Measurements from ENCODE around the gene HCN3. TPM values are rescaled to one million over a fixed set of nuclear protein-coding genes. Genes with fewer than 3 reads are reported as not detected.

Gene HCN3
- total and polyA plus RNA-seq, 4 experiments from 2014 or later: 0.10 to 5.3 (median 2.6) TPM

DNA sequence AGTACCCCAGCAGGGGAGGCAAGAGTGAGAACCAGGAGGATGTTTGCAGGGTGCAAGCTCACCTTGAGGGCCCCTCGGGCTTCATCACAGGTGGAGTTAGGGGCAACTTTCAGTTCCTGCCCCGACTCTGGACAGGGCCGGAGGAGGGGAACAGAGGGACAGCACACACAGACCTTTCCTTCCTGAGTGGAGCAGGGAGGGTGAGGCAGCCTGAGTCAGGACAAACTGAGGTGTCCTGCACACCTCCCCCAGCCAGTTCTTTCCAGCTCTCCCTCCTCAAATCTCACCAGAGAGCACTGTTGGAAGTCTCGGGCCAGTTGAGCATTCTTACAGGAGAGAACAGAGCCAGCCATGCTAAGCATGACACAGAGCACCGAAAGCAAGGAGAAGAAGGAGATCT lies 23.5 kb upstream of the HCN3 start:
- Histone ChIP-seq H3K36me3 (ENCODE audit: insufficient read depth, low read length) (peaks cover 20% of the 10 kb centered on the region), H3K4me1 (ENCODE audit: insufficient read depth, low read length) (peaks cover 23% of the 10 kb centered on the region), H3K27ac (ENCODE audit: low read depth, low read length) (no peak overlapping the region), H3K4me3 (ENCODE audit: low read length in 2 of 2) (no peak overlapping the region), H3K27me3 (ENCODE audit: insufficient read depth, low read length) (no peaks in the 10 kb centered on the region), H3K9me3 (ENCODE audit: control insufficient read depth in 1 of 2, low read length in 2 of 2) (no peaks in the 10 kb centered on the region)
- peaks cover 15 to 21% of the 10 kb centered on the region in 2 donors for H3K36me3 Mint-ChIP-seq
- CTCF ChIA-PET (ENCODE audit: partially characterized antibody): interaction anchor here (1.3 kb wide), 1 partner anchor 68 kb away, joined by 3 read pairs; no protein-coding TSS in a partner anchor
- no peaks in the 10 kb centered on the region for H3K27me3 Mint-ChIP-seq
- H3K9me3 Mint-ChIP-seq: no peaks in the 10 kb centered on the region
- no peak for DNase-seq
- H3K27ac Mint-ChIP-seq: peak overlapping the region in 6 of 7 donors; percentile 19 to 85 (median 69)
- H3K4me1 Mint-ChIP-seq: peaks cover 18 to 45% (median 28%) of the 10 kb centered on the region in 4 donors
- POLR2A ChIA-PET (ENCODE audit: partially characterized antibody): interaction anchor here (0.7 to 3.6 kb wide), 5 partner anchors 9 to 71 kb away, joined by 3 to 16 read pairs (median 3); partner anchors contain the start of gene THBS3
- intact Hi-C loops (cut with micrococcal nuclease): no loop called here
- H3K4me3 Mint-ChIP-seq: peak overlapping the region; percentile 71 to 87 (median 83)

DNA sequence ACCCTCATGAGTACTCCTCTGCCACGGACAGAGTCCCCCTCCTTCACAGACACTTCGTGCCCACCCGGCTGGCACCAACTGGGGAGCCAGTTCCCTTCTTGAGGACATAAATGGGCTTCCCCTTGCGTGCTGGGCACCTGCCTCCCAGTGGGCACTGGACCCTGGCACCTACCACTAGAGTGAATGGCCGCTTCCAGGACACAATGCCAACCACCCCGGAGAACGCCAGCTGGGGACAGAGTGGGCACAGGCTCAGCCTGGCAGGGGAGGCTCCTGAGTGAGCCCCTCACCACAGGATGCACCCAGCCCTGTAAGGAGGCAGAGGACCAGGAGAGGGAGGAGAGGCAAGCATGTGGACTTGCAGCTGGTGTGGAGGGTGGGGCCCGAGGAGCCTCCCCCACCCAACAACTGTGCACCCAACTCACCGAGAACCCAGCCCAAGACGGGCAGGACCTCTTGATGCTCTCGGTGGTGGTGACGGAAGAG lies 23.0 kb upstream of the HCN3 start:
- H3K4me3 Mint-ChIP-seq: peak overlapping the region; percentile 71 to 87 (median 83)
- DNase-seq: no peak
- intact Hi-C loops (cut with micrococcal nuclease): no loop called here
- no peaks in the 10 kb centered on the region for H3K9me3 Mint-ChIP-seq
- no peaks in the 10 kb centered on the region for H3K27me3 Mint-ChIP-seq
- Histone ChIP-seq H3K36me3 (ENCODE audit: insufficient read depth, low read length) (peaks cover 20% of the 10 kb centered on the region), H3K4me1 (ENCODE audit: insufficient read depth, low read length) (peaks cover 23% of the 10 kb centered on the region), H3K27me3 (ENCODE audit: insufficient read depth, low read length) (no peaks in the 10 kb centered on the region), H3K9me3 (ENCODE audit: control insufficient read depth in 1 of 2, low read length in 2 of 2) (no peaks in the 10 kb centered on the region), H3K4me3 (ENCODE audit: low read length in 2 of 2) (peak overlapping the region in 1 of 2 donors; percentile 67), H3K27ac (ENCODE audit: low read depth, low read length) (peak overlapping the region; percentile 52)
- peak overlapping the region; percentile 19 to 85 (median 63) for H3K27ac Mint-ChIP-seq
- CTCF ChIA-PET (ENCODE audit: partially characterized antibody): interaction anchor here (1.3 kb wide), 1 partner anchor 68 kb away, joined by 3 read pairs; no protein-coding TSS in a partner anchor
- POLR2A ChIA-PET (ENCODE audit: partially characterized antibody): interaction anchor here (0.7 to 3.6 kb wide), 4 partner anchors 9 to 70 kb away, joined by 3 to 16 read pairs (median 4); partner anchors contain the start of gene THBS3
- H3K4me1 Mint-ChIP-seq: peaks cover 18 to 45% (median 28%) of the 10 kb centered on the region in 4 donors
- peaks cover 15 to 21% of the 10 kb centered on the region in 2 donors for H3K36me3 Mint-ChIP-seq

DNA sequence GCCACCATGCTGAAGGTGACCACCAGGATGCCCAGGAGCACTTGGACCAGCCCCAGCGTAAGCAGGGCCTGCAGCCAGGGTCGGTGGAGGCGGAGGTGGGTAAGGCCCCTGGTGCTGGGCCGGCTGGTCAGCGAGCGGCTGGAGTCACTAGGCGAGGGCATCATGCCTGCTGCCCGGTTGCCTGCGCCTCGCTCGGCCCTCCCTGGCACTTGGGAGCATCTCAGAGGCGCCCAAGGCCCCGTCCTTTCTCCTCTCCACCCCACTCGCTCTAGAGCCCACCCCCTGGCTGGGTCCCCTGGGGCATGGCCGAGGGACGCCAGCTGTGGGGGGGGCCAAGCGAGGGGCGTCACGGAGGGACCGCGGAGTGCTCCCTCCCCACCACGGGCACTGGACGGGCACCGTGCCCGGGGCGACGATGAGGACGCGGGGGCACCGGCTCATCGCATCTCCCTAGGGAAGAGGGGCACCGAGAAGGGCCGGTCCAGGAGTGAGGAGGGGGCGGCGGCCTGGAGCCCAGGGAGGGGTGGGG lies 22.5 kb upstream of the HCN3 start:
- H3K36me3 Mint-ChIP-seq: peaks cover 15 to 23% of the 10 kb centered on the region in 2 donors
- H3K9me3 Mint-ChIP-seq: no peaks in the 10 kb centered on the region
- Histone ChIP-seq H3K36me3 (ENCODE audit: insufficient read depth, low read length) (peaks cover 24% of the 10 kb centered on the region), H3K27me3 (ENCODE audit: insufficient read depth, low read length) (no peaks in the 10 kb centered on the region), H3K4me3 (ENCODE audit: low read length in 2 of 2) (peak overlapping the region in 1 of 2 donors; percentile 67), H3K9me3 (ENCODE audit: control insufficient read depth in 1 of 2, low read length in 2 of 2) (no peaks in the 10 kb centered on the region), H3K27ac (ENCODE audit: low read depth, low read length) (peak overlapping the region; percentile 52), H3K4me1 (ENCODE audit: insufficient read depth, low read length) (peaks cover 23% of the 10 kb centered on the region)
- ChIA-PET CTCF (ENCODE audit: partially characterized antibody) (interaction anchor here (1.3 to 1.4 kb wide), 2 partner anchors 68 to 69 kb away, joined by 3 to 4 read pairs; no protein-coding TSS in a partner anchor), POLR2A (ENCODE audit: partially characterized antibody) (interaction anchor here (0.8 to 3.6 kb wide), 6 partner anchors 10 to 316 kb away, joined by 3 to 17 read pairs (median 6); partner anchors contain the start of genes ASH1L and CLK2)
- peak overlapping the region; percentile 79 to 87 (median 83) for H3K4me3 Mint-ChIP-seq
- H3K27ac Mint-ChIP-seq: peak overlapping the region in 2 of 7 donors; percentile 56 to 75
- no peaks in the 10 kb centered on the region for H3K27me3 Mint-ChIP-seq
- DNase-seq: no peak
- H3K4me1 Mint-ChIP-seq: peaks cover 18 to 45% (median 28%) of the 10 kb centered on the region in 4 donors
- intact Hi-C loops (cut with micrococcal nuclease): loop anchor here (1.0 kb wide), 1 partner anchor 19 kb away; the partner anchor contains the start of gene CLK2

DNA sequence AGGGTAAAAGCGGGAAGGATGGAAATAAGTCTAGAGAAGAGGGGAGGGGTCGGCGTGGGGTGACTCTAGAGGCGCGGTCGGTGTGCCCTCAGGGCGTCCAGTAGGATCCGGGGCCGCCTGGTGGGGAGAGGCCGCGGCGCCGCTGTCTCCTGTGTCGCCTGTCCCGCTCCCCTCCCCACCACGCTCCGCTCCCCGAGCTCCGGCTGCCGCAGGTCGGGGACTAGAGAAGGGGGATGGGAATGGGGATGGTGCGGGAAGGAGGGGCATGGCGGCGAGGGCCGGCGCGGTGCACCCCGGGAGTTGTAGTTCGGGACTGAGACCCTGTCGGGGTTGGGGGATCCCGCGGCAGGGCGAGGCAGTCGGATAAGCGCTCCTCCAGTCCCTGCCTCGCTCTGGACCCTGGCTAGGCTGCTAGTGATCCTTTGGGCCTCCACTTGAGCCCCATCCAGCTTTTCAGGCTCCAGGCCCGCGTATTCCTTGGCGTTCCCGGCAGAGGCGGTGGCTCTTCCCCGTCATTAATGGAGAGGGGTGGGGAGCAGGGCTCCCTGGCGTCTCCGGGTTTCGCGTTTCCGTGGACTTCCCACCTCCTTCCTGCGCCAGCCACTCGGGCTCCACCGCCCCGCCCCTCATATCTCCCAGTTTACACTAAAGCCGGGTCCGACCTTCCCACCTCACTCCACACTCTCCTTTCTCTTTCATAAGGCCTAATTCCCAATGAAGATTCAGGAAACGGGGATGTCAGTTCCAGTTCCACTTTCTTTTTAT lies 21.8 kb upstream of the HCN3 start, which contains the start of gene ENTREP3:
TSS of gene ENTREP3 (minus strand) at position 241 of the 765 bp plus-strand sequence. CDS start 606 bp downstream, outside the sequence.
- Mint-ChIP-seq H3K9me3 (no peaks in the 10 kb centered on the region), H3K36me3 (peaks cover 18 to 26% of the 10 kb centered on the region in 2 donors), H3K4me3 (peak within 1 kb of the TSS; percentile 79 to 87 (median 83)), H3K4me1 (peaks cover 18 to 49% (median 31%) of the 10 kb centered on the region in 4 donors), H3K27ac (peak within 1 kb of the TSS; percentile 53 to 94 (median 77)), H3K27me3 (no peaks in the 10 kb centered on the region)
- Histone ChIP-seq H3K9me3 (ENCODE audit: control insufficient read depth in 1 of 2, low read length in 2 of 2) (no peaks in the 10 kb centered on the region), H3K4me1 (ENCODE audit: insufficient read depth, low read length) (peaks cover 23% of the 10 kb centered on the region), H3K27ac (ENCODE audit: low read depth, low read length) (peak within 1 kb of the TSS; percentile 52), H3K4me3 (ENCODE audit: low read length in 2 of 2) (peak within 1 kb of the TSS; percentile 42 to 67), H3K36me3 (ENCODE audit: insufficient read depth, low read length) (peaks cover 27% of the 10 kb centered on the region), H3K27me3 (ENCODE audit: insufficient read depth, low read length) (no peaks in the 10 kb centered on the region)
- intact Hi-C loops (cut with micrococcal nuclease): loop anchor here (1.0 kb wide), 1 partner anchor 18 kb away; the partner anchor contains the start of gene CLK2
- ChIA-PET POLR2A (ENCODE audit: partially characterized antibody) (interaction anchor here (0.8 to 3.6 kb wide), 8 partner anchors 11 to 315 kb away, joined by 3 to 17 read pairs (median 4); partner anchors contain the start of genes ASH1L and CLK2), CTCF (ENCODE audit: partially characterized antibody) (interaction anchor here (1.4 kb wide), 1 partner anchor 68 kb away, joined by 4 read pairs; no protein-coding TSS in a partner anchor)
- peak; percentile 62 to 77 (median 67) for DNase-seq

DNA sequence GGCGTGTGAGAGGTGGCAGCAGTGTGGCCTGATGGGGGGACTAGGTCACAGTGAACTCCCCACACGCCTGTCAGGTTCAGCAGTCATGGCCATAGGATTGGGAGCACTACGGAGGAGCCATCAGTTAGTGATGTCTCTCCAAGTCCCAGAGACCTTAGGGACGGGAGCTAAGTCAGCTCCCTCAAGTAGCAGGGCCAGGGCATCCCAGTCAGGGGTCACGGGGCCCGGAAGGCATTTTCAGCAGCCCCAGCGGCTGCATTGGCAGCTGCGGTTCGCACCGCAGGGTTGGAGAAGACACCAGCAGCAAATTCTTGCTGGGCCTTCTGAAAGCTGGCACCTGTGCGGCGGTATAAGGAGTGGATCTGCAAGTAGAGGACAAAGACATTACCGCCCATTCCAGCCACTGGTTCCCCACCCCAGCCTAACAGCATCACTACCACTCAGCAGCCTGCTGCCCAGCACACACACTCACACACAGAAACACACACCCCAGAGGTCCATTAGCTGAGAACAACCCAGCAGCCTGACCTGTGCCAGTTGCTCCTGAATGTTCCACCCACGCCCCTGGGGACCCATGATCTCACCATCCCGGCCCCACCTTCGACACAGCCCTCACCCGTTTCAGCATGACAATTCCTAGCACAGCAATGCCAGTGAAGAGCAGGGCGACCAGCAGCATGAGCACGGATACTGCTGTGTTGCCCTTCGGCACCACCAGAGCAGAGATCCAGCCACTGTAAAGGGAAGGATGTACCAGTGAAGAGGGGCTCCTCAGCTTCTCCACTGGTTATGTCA lies 21.0 kb upstream of the HCN3 start:
- H3K36me3 ChIP-seq (ENCODE audit: insufficient read depth, low read length): peaks cover 29% of the 10 kb centered on the region
- H3K4me1 ChIP-seq (ENCODE audit: insufficient read depth, low read length): peaks cover 31% of the 10 kb centered on the region
- ChIA-PET CTCF (ENCODE audit: partially characterized antibody) (interaction anchor here (1.4 to 1.6 kb wide), 2 partner anchors 17 to 68 kb away, joined by 3 to 4 read pairs; partner anchors contain the start of gene CLK2), POLR2A (ENCODE audit: partially characterized antibody) (interaction anchor here (1.0 to 3.6 kb wide), 5 partner anchors 10 to 56 kb away, joined by 3 to 17 read pairs (median 9); partner anchors contain the start of gene CLK2)
- Mint-ChIP-seq H3K9me3 (no peaks in the 10 kb centered on the region), H3K4me3 (peak overlapping the region; percentile 67 to 87 (median 78)), H3K4me1 (peaks cover 17 to 50% (median 38%) of the 10 kb centered on the region in 4 donors), H3K36me3 (peaks cover 21 to 30% of the 10 kb centered on the region in 2 donors), H3K27ac (peak overlapping the region; percentile 36 to 94 (median 76)), H3K27me3 (no peaks in the 10 kb centered on the region)
- H3K27ac ChIP-seq (ENCODE audit: low read depth, low read length): no peak overlapping the region
- H3K9me3 ChIP-seq (ENCODE audit: control insufficient read depth in 1 of 2, low read length in 2 of 2): no peaks in the 10 kb centered on the region
- no peak for DNase-seq
- intact Hi-C loops (cut with micrococcal nuclease): no loop called here
- H3K4me3 ChIP-seq (ENCODE audit: low read length in 2 of 2): no peak overlapping the region
- H3K27me3 ChIP-seq (ENCODE audit: insufficient read depth, low read length): no peaks in the 10 kb centered on the region

DNA sequence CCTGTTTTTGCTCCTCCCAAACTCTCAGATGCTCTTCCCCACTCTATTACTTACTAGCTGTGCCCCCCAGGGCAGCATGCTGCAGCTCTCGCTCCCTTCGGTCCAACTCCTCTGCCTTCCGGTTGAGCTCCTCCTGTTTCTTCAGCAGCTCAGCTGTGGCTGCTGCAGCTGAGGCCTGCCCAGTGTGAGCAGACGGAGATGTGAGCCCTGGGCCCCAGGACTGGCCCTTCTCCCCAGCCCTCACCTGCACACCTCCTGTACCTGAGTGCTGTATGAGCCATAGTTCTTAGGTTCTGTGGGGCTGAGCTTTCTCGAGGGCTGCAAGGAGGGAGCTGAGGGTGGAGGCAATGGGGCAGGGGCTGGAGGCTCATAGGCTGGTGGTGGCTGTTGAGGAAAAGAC lies 17.0 kb upstream of the HCN3 start:
- intact Hi-C loops (cut with micrococcal nuclease): no loop called here
- ChIA-PET CTCF (ENCODE audit: partially characterized antibody) (interaction anchor here (4.7 kb wide), 1 partner anchor 10 kb away, joined by 77 read pairs; no protein-coding TSS in a partner anchor), POLR2A (ENCODE audit: partially characterized antibody) (interaction anchor here (0.6 to 4.5 kb wide), 6 partner anchors 10 to 63 kb away, joined by 3 to 59 read pairs (median 30); partner anchors contain the start of genes CLK2 and RUSC1)
- no peak for DNase-seq
- Mint-ChIP-seq H3K4me1 (peaks cover 17 to 55% (median 42%) of the 10 kb centered on the region in 4 donors), H3K27ac (peak overlapping the region in 5 of 7 donors; percentile 32 to 97 (median 52)), H3K4me3 (peak overlapping the region in 7 of 8 donors; percentile 42 to 100 (median 95)), H3K27me3 (no peaks in the 10 kb centered on the region), H3K9me3 (peaks cover 0 to 3% (median 0%) of the 10 kb centered on the region in 8 donors), H3K36me3 (peaks cover 37 to 65% of the 10 kb centered on the region in 2 donors)
- peaks cover 43% of the 10 kb centered on the region for H3K36me3 ChIP-seq (ENCODE audit: insufficient read depth, low read length)
- no peak overlapping the region for H3K27ac ChIP-seq (ENCODE audit: low read depth, low read length)
- H3K9me3 ChIP-seq (ENCODE audit: control insufficient read depth in 1 of 2, low read length in 2 of 2): no peaks in the 10 kb centered on the region
- peaks cover 29% of the 10 kb centered on the region for H3K4me1 ChIP-seq (ENCODE audit: insufficient read depth, low read length)
- H3K27me3 ChIP-seq (ENCODE audit: insufficient read depth, low read length): no peaks in the 10 kb centered on the region
- H3K4me3 ChIP-seq (ENCODE audit: low read length in 2 of 2): no peak overlapping the region

Measured in CD4-positive, alpha-beta memory T cell (primary cell).